Subcutaneous adipose tissue (tissue), 4 donors: ENCODE measurements around the gene STPG1. TPM values are rescaled to one million over a fixed set of nuclear protein-coding genes. Genes with fewer than 3 reads are reported as not detected.

Experiments used
- total RNA-seq, 4 donors: library from RNA; depleted of rRNA; stranded (reverse); fragments of >200 nt; gene quantifications; one replicate each; pipeline ENCODE4 v1.1.0, GENCODE V29; 2016
- TF ChIP-seq, protein P1 (sequence below): fragments of 450-650 bp; IDR thresholded peaks from one replicate; pipeline ENCODE4 v1.5.1; 2016; ENCODE audit warnings: low read depth, mild to moderate bottlenecking, control low read depth, antibody characterized with exemption, moderate library complexity

Gene STPG1
- total RNA-seq, 4 donors from 2014 or later: 1.5 to 5.5 (median 3.1) TPM

DNA sequence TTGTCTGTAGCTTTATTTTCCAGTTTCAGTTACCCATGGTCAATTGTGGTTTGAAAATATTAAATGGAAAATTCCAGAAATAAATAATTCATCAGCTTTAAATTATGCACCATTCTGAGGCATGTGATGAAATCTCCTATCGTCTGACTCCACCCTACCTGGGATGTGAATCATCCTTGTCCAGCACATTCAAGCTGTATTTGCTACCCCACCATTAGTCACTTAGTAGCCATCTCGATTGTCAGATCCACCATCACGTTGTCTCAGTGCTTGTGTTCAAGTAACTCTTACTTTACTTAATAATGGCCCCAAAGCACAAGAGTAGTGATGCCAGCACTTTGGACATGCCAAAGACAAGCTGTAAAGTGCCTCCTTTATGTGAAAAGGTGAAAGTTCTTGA lies 4.0 kb downstream of the STPG1 start:
- TF ChIP-seq, protein P1, sequence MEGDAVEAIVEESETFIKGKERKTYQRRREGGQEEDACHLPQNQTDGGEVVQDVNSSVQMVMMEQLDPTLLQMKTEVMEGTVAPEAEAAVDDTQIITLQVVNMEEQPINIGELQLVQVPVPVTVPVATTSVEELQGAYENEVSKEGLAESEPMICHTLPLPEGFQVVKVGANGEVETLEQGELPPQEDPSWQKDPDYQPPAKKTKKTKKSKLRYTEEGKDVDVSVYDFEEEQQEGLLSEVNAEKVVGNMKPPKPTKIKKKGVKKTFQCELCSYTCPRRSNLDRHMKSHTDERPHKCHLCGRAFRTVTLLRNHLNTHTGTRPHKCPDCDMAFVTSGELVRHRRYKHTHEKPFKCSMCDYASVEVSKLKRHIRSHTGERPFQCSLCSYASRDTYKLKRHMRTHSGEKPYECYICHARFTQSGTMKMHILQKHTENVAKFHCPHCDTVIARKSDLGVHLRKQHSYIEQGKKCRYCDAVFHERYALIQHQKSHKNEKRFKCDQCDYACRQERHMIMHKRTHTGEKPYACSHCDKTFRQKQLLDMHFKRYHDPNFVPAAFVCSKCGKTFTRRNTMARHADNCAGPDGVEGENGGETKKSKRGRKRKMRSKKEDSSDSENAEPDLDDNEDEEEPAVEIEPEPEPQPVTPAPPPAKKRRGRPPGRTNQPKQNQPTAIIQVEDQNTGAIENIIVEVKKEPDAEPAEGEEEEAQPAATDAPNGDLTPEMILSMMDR: no peak

DNA sequence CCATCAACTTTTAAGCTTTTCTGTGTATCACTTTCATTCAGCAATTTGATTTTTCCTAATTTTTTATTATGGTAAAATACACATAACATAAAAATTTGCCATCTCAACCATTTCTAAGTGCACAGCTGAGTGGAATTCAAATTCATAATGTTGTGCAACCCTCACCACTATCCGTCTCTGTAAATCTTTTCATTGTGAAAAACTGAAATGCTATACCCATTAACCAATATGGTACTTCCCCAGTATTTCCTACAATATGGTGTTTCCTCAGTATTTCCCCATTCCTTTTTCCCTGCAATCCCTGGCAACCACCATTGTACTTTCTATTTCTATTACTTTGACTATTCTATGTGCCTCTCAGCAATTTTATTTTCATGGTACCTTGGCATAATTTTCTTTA lies 6.8 kb downstream of the STPG1 start:
- TF ChIP-seq, protein P1: no peak

DNA sequence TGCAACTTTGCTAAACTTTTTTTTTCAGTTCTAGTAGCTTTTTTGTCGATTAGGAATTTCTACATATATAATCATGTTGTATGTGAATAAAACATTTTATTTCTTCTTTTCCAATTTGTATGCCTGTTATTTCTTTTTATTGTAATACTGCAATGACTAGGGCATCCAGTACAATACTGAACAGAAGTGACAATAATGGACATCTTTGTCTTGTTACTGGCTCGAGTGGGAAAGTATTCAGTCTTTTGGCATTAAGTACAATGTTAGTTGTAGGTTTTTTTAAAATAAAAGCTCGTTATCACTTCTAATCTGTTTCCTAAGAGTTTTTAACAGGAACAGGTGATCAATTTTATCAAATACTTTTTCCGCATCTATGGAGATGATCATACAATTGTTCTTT lies 9.8 kb downstream of the STPG1 start:
- TF ChIP-seq, protein P1: no peak

DNA sequence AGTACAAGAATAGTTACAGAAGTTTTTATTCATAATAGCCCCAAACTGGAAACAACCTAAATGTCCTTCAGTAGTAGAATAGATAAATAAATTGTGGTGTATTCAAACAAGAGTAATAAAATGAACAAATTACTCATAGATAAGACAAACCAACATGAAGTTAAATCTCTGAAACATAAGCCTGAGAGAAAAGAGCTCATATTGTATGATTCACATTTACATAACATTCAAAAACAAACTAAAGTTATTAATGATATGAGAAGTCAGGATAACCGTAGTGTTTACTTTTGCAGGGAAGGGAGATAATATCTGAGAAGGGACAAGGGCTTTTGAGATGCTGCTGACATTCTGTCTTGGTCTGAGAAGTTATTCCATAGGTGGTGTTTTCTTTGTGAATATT lies 13.5 kb downstream of the STPG1 start:
- TF ChIP-seq, protein P1: no peak

DNA sequence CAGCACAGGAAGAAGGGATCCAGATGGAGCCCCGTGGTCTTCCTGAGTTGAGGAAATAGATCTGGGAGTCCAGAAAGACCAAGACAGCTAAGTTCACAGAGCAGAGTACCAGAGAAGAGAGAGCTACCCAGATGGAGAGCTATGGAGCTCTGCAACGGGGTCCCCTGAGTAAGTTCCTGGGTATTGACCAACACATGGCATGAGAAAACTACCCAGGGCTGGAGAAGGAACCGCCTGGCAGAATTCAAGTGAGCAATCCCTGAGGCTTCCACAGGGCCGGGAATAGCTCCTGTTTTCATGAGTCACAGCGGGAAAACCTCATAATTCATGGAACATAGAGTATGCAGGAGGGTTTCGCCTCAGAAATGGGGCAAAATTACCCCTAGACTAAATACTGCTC lies 19.7 kb downstream of the STPG1 start:
- TF ChIP-seq, protein P1: no peak

DNA sequence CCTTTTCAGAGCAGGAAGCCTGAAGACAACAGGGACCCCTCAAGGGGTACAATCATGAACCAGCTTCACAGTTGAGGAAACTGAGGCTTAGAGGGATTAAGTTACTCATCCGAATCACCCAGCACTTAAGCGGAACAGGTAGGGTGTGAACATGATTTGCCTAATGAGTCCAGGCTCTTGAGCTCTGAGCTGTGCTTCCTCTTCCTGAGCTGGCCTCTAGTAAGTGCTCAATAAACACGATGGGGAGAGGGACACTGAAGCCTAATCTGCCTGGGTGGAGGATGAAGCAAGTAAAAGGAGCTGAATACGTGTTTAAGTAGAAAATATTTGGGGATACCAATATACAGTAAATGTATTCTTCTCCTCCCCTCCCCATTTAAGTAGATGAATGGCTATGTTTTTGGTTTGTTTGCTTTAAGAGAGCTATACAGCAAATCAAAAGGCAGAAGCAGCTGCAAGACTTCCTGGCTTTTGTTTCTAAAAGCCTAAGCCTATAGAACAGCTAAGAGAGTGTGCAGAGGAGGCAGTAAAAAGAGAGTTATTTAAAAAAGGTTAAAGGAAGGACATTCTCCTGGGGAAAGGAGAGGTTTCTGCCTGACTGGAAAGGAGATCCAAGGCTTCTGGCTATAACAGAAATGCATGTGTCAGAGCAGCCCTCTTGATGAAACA lies 20.5 kb downstream of the STPG1 start:
- TF ChIP-seq, protein P1: no peak

DNA sequence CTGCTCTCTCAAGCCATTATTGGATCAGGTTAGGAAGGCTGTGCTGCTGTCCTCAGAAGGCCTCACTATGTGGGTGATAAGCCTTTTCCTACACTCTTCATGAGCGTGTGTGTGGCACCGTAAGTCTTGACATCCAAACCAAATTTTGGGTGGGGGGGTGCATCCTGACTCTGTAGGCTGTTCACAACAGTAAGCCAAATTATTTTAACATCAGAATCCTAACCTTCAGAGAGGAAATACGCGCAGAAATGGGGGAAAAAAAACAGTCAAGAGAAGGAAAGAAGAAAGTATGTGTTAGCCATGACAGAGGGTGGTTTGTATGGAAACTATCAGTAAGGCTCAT lies 21.0 kb downstream of the STPG1 start:
- TF ChIP-seq, protein P1: no peak
